Activated CD8-positive, alpha-beta T cell treated with anti-CD3 and anti-CD28 coated beads for 36 hours (primary cell): Measurements from ENCODE around the gene ALG3. TPM values are rescaled to one million over a fixed set of nuclear protein-coding genes. Genes with fewer than 3 reads are reported as not detected.

Experiments
- ATAC-seq: fragments of 200-7000 bp; cut with Tn5 transposase; one replicate; pipeline ENCODE4 v1.10.0; 2021; ENCODE audit warnings: mild to moderate bottlenecking, moderate library complexity
- CTCF ChIA-PET: fragments of 350-600 bp; sonication (Branson Sonifier 250); formaldehyde crosslinking; loops from one replicate; lab custom pipeline; 2021; ENCODE audit warnings: antibody characterized with exemption; lab: Charles Lee
- POLR2A ChIA-PET: fragments of 350-600 bp; sonication (Branson Sonifier 250); formaldehyde crosslinking; loops from one replicate; lab custom pipeline; 2021; ENCODE audit warnings: antibody characterized with exemption; lab: Charles Lee
- DNase-seq: peaks from one replicate; pipeline ENCODE4 v3.0.0-alpha.2; 2020
- H3K27ac Mint-ChIP-seq: one replicate; pipeline ENCODE4 v1.8.0; 2021; ENCODE audit warnings: mild to moderate bottlenecking, mixed read lengths
- H3K27me3 Mint-ChIP-seq: one replicate; pipeline ENCODE4 v1.8.0; 2021; ENCODE audit warnings: mixed read lengths
- H3K36me3 Mint-ChIP-seq: one replicate; pipeline ENCODE4 v1.8.0; 2021; ENCODE audit warnings: low read depth, mixed read lengths
- H3K4me1 Mint-ChIP-seq: one replicate; pipeline ENCODE4 v1.8.0; 2021; ENCODE audit warnings: low read depth, mixed read lengths
- H3K4me3 Mint-ChIP-seq: one replicate; pipeline ENCODE4 v1.8.0; 2021; ENCODE audit warnings: mild to moderate bottlenecking, moderate library complexity, mixed read lengths
- H3K9me3 Mint-ChIP-seq: one replicate; pipeline ENCODE4 v1.8.0; 2021; ENCODE audit warnings: mixed read lengths
- intact Hi-C: fragments of 100-400 bp; cut with micrococcal nuclease; formaldehyde crosslinking; loops from one replicate; pipeline ENCODE4 v1.10.0; 2022
- total RNA-seq, 2 experiments: library from RNA; stranded (reverse); gene quantifications; one replicate each; pipeline ENCODE4 v1.2.3, GENCODE V29; 2021
- TF ChIP-seq, protein P1 (sequence below): fragments of 200-600 bp; IDR thresholded peaks from one replicate; pipeline ENCODE4 v1.8.0; 2022; ENCODE audit warnings: antibody characterized with exemption, mild to moderate bottlenecking

Gene ALG3
- total RNA-seq, 2 experiments from 2014 or later, result 40.0 to 44.5 TPM

GRCh38 chr3:184236636-184237035 lies 12.1 kb downstream of the ALG3 start:
- Mint-ChIP-seq H3K27ac (no peak overlapping the region), H3K4me1 (no peaks in the 10 kb centered on the region), H3K9me3 (no peaks in the 10 kb centered on the region), H3K27me3 (peaks cover 13% of the 10 kb centered on the region), H3K36me3 (no peaks in the 10 kb centered on the region), H3K4me3 (no peak overlapping the region)
- CTCF ChIA-PET, result interaction anchor here (0.9 to 2.8 kb wide), 2 partner anchors 9 to 13 kb away, joined by 3 to 30 read pairs; partner anchors contain the start of gene EEF1AKMT4
- POLR2A ChIA-PET, result interaction anchor here (0.6 to 2.1 kb wide), 4 partner anchors 10 to 121 kb away, joined by 3 to 6 read pairs (median 4); partner anchors contain the start of gene EEF1AKMT4
- ATAC-seq (no peak), DNase-seq (no peak)
- TF ChIP-seq, protein P1, sequence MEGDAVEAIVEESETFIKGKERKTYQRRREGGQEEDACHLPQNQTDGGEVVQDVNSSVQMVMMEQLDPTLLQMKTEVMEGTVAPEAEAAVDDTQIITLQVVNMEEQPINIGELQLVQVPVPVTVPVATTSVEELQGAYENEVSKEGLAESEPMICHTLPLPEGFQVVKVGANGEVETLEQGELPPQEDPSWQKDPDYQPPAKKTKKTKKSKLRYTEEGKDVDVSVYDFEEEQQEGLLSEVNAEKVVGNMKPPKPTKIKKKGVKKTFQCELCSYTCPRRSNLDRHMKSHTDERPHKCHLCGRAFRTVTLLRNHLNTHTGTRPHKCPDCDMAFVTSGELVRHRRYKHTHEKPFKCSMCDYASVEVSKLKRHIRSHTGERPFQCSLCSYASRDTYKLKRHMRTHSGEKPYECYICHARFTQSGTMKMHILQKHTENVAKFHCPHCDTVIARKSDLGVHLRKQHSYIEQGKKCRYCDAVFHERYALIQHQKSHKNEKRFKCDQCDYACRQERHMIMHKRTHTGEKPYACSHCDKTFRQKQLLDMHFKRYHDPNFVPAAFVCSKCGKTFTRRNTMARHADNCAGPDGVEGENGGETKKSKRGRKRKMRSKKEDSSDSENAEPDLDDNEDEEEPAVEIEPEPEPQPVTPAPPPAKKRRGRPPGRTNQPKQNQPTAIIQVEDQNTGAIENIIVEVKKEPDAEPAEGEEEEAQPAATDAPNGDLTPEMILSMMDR, result no peak
- intact Hi-C loops, result no loop called here

DNA sequence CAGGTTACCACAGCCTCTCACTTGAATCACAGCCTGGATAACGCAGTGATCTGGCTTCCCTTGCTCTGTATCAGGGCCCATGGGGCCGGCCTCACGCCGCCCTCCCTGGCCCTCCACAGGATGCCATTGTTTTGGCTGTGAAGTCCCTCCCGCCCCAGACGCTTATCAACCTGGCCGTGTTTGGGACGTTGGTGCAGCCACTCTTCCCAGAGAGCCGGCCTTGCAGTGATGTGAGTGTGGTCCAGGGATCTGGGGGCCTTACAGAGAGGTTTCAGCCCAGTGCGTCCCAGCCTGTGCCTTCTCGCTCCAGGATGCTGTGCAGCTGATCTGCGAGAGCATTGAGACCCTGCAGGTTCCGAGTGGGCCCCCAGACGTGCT lies 12.7 kb downstream of the ALG3 start:
- peaks cover 19% of the 10 kb centered on the region for H3K27me3 Mint-ChIP-seq
- intact Hi-C loops, result no loop called here
- no peak for DNase-seq
- no peak overlapping the region for H3K27ac Mint-ChIP-seq
- TF ChIP-seq, protein P1, result no peak
- peaks cover 4% of the 10 kb centered on the region for H3K4me1 Mint-ChIP-seq
- no peaks in the 10 kb centered on the region for H3K36me3 Mint-ChIP-seq
- H3K4me3 Mint-ChIP-seq, result no peak overlapping the region
- CTCF ChIA-PET, result interaction anchor here (0.9 to 2.8 kb wide), 2 partner anchors 8 to 14 kb away, joined by 3 to 30 read pairs; partner anchors contain the start of gene EEF1AKMT4
- H3K9me3 Mint-ChIP-seq, result no peaks in the 10 kb centered on the region
- no peak for ATAC-seq
- POLR2A ChIA-PET, result interaction anchor here (1.5 kb wide), 1 partner anchor 20 kb away, joined by 6 read pairs; no protein-coding TSS in a partner anchor

DNA sequence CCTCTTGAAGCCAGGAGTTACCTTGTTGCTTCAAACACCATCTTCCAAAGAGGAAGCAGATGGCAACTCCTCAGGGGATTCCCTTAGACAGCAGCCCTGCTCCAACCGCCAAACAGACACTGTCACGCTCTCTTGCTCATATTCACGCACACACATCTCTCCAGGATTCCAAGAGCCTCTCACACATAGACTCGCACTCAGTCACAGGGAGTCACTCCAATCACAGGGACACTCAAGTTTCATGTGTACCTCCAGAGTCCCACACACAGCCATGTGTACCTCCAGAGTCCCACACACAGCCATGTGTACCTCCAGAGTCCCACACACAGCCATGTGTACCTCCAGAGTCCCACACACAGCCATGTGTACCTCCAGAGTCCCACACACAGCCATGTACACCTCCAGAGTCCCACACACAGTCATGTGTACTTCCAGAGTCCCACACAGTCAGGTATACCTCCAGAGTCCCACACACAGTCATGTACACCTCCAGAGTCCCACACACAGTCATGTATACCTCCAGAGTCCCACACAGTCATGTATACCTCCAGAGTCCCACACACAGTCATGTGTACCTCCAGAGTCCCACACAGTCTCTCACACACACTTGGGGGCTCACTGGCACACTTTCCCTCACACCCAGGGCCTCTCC lies 13.3 kb downstream of the ALG3 start:
- POLR2A ChIA-PET, result interaction anchor here (0.6 to 1.5 kb wide), 2 partner anchors 11 to 20 kb away, joined by 3 to 6 read pairs; no protein-coding TSS in a partner anchor
- H3K9me3 Mint-ChIP-seq, result no peaks in the 10 kb centered on the region
- DNase-seq (no peak), ATAC-seq (no peak)
- H3K27ac Mint-ChIP-seq, result no peak overlapping the region
- intact Hi-C loops, result no loop called here
- H3K4me3 Mint-ChIP-seq, result no peak overlapping the region
- peaks cover 22% of the 10 kb centered on the region for H3K27me3 Mint-ChIP-seq
- H3K4me1 Mint-ChIP-seq, result peaks cover 6% of the 10 kb centered on the region
- TF ChIP-seq, protein P1, result no peak
- H3K36me3 Mint-ChIP-seq, result no peaks in the 10 kb centered on the region
- CTCF ChIA-PET, result no interaction called here

DNA sequence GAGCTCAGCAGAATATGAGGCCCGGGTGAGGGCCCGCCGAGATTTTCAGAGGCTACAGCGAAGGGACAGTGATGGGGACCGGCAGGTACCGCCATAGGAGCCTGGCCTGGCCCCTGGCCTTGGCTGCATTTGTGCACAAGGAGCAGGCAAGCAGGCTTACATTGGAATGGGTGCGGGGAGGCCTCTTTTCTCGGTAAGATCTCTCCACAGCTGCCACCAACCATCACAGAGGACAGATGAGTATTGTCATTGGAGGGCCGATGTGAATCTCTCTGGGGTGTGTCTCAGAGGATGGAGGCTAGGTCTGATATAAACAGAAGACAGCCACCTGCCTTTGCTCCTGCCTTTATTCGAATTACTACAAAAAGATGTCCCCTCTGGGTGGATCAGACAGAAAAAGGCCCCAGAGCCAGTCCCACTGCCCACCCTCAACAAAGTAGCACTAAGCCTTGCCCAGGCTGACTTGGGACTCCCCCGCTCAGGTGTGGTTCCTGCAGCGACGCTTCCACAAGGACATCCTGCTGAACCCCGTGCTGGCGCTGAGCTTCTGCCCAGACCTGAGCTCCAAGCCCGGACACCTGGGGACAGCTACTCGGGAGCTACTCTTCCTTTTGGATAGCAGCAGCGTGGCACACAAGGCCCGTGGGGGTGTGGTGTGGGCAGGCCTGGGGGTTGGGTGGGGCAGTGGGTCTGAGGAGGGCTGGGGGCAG lies 13.9 kb downstream of the ALG3 start:
- no peak for DNase-seq
- no peak for ATAC-seq
- POLR2A ChIA-PET, result interaction anchor here (0.6 kb wide), 1 partner anchor 11 kb away, joined by 3 read pairs; no protein-coding TSS in a partner anchor
- intact Hi-C loops, result no loop called here
- CTCF ChIA-PET, result no interaction called here
- Mint-ChIP-seq H3K27ac (no peak overlapping the region), H3K4me3 (no peak overlapping the region), H3K27me3 (peaks cover 22% of the 10 kb centered on the region), H3K36me3 (no peaks in the 10 kb centered on the region), H3K9me3 (no peaks in the 10 kb centered on the region), H3K4me1 (peaks cover 6% of the 10 kb centered on the region)
- TF ChIP-seq, protein P1, result no peak

GRCh38 chr3:184234224-184234623 lies 14.5 kb downstream of the ALG3 start:
- DNase-seq, result no peak
- Mint-ChIP-seq H3K36me3 (no peaks in the 10 kb centered on the region), H3K27me3 (peaks cover 22% of the 10 kb centered on the region), H3K4me1 (peaks cover 6% of the 10 kb centered on the region), H3K27ac (no peak overlapping the region), H3K9me3 (no peaks in the 10 kb centered on the region), H3K4me3 (no peak overlapping the region)
- POLR2A ChIA-PET, result no interaction called here
- TF ChIP-seq, protein P1, result no peak
- intact Hi-C loops, result no loop called here
- CTCF ChIA-PET, result no interaction called here
- no peak for ATAC-seq
